Stimulated activated CD4-positive, alpha-beta T cell treated with anti-CD3 and anti-CD28 coated beads, Interleukin-2, amount 100 ng/mL, for 48 hours (primary cell): Measurements from ENCODE around the gene RCL1.
"Not testable (repeated sequence)": the region's sequence is repeated elsewhere in the genome, so short reads cannot be mapped to it uniquely, and the experiment has no call there.

ENCODE experiments used
- DNase-seq, 2 donors: peaks; one replicate each; pipeline ENCODE4 v3.0.0-alpha.2; 2020

The RCL1 gene

GRCh38 chr9:4890242-4890641 is 97.5 kb downstream of the RCL1 start:
- no peak for DNase-seq

GRCh38 chr9:4890929-4891328 is 98.2 kb downstream of the RCL1 start:
- DNase-seq: no peak

GRCh38 chr9:4891674-4892073 is 98.9 kb downstream of the RCL1 start:
- no peak for DNase-seq

GRCh38 chr9:4892501-4893194 is 99.9 kb downstream of the RCL1 start:
- no peak for DNase-seq

GRCh38 chr9:4894076-4894475 is 101.3 kb downstream of the RCL1 start:
- no peak for DNase-seq

- not testable (repeated sequence) for DNase-seq
Observed at GRCh38 chr9:4899853-4900252, 107.1 kb downstream of the RCL1 start.

GRCh38 chr9:4901401-4902134 is 108.8 kb downstream of the RCL1 start:
- not testable (repeated sequence) for DNase-seq

- DNase-seq: no peak
Observed at GRCh38 chr9:4902135-4902475, 109.4 kb downstream of the RCL1 start.

- DNase-seq: no peak
Observed at GRCh38 chr9:4904322-4905134, 111.8 kb downstream of the RCL1 start.

- DNase-seq: no peak
Observed at GRCh38 chr9:4905135-4905490, 112.4 kb downstream of the RCL1 start.
